ENCODE results near the gene CDR2L. TPM values are rescaled to one million over a fixed set of nuclear protein-coding genes. Genes with fewer than 3 reads are reported as not detected.
A peak's percentile ranks its signal among the peaks of the same experiment; 100 is the strongest.

Gene CDR2L
- polyA plus RNA-seq, 2 of the 4 experiments (the other 2 are of a cell fraction), result 18.5 to 34.0 TPM

GRCh38 chr17:74950207-74950606, 37.2 kb upstream of the CDR2L start:
- FAIRE-seq, result no peak
- DNase-seq (ENCODE audit: low read depth in 1 of 2, low spot score in 1 of 2), result no peak
- CTCF ChIA-PET, result interaction anchor here (1.7 to 42.3 kb wide), 5 partner anchors 7 to 181 kb away, joined by 4 to 1448 read pairs (median 8); partner anchors contain the start of genes CDR2L, HID1, NT5C and OTOP2
- 76% methylated on average over 6 of the region's 8 CpGs for WGBS (ENCODE audit: missing lambda C conversion rate)
- no peak for TF ChIP-seq E2F6 (IDR thresholded peaks at IDR 0.05; ENCODE audit: borderline replicate concordance, low read depth)
- no peak for TF ChIP-seq PHF8 (IDR thresholded peaks at IDR 0.05; ENCODE audit: borderline replicate concordance, low read depth)
- TF ChIP-seq NPAS2 (CRISPR knock-in tag; IDR thresholded peaks at IDR 0.05; ENCODE audit: borderline replicate concordance), result no peak
- TF ChIP-seq ELK1 (IDR thresholded peaks at IDR 0.05; ENCODE audit: low read depth, low read length), result no peak
- no peak for TF ChIP-seq FOSL2 (IDR thresholded peaks at IDR 0.05)
- no peak for TF ChIP-seq FOSL2 (CRISPR knock-in tag; IDR thresholded peaks at IDR 0.05)
- Histone ChIP-seq H3K4me2 (no peak overlapping the region; the same call in 2 of the 3 replicates), H3K4me1 (peaks cover 26% of the 10 kb centered on the region), H3K4me3 (no peak overlapping the region), H3K27ac (no peak overlapping the region), H3K9me3 (no peaks in the 10 kb centered on the region)
- POLR2A ChIA-PET, result no interaction called here
- peak; percentile 23 to 26; a peak in 3 of 6 replicates for ATAC-seq

- CTCF ChIA-PET, result interaction anchor here (0.6 to 42.3 kb wide), 5 partner anchors 6 to 468 kb away, joined by 3 to 1448 read pairs (median 8); partner anchors contain the start of genes CDR2L, HID1, OTOP2 and OTOP3
These were observed 36.4 kb upstream of the CDR2L start for GRCh38 chr17:74951065-74951464.

GRCh38 chr17:74951680-74952421, 35.6 kb upstream of the CDR2L start:
- Histone ChIP-seq H3K27ac (no peak overlapping the region), H3K4me2 (no peak overlapping the region), H3K9me3 (no peaks in the 10 kb centered on the region), H3K4me1 (peaks cover 26% of the 10 kb centered on the region), H3K4me3 (no peak overlapping the region)
- 90% methylated on average over 25 of the region's 32 CpGs for WGBS (ENCODE audit: missing lambda C conversion rate)
- DNase-seq (ENCODE audit: low read depth in 1 of 2, low spot score in 1 of 2) (no peak), FAIRE-seq (no peak), ATAC-seq (no peak)
- POLR2A ChIA-PET, result interaction anchor here (1.0 kb wide), 1 partner anchor 83 kb away, joined by 3 read pairs; no protein-coding TSS in a partner anchor
- CTCF ChIA-PET, result interaction anchor here (0.6 to 42.3 kb wide), 6 partner anchors 5 to 467 kb away, joined by 3 to 1448 read pairs (median 6); partner anchors contain the start of genes CDR2L, HID1, OTOP2 and OTOP3
- TF ChIP-seq PBX3 (IDR thresholded peaks at IDR 0.05), result no peak
- TF ChIP-seq E2F6 (IDR thresholded peaks at IDR 0.05; ENCODE audit: borderline replicate concordance, low read depth), result no peak
- no peak for TF ChIP-seq HOXB13 (CRISPR knock-in tag; IDR thresholded peaks at IDR 0.05; ENCODE audit: low read depth)
- TF ChIP-seq FOSL2 (IDR thresholded peaks at IDR 0.05), result no peak
- no peak for TF ChIP-seq FOSL2 (CRISPR knock-in tag; IDR thresholded peaks at IDR 0.05)
- TF ChIP-seq KDM1A (IDR thresholded peaks at IDR 0.05; ENCODE audit: low read depth), result no peak
- no peak for TF ChIP-seq HDAC2 (IDR thresholded peaks at IDR 0.05)
- TF ChIP-seq RCOR1 (IDR thresholded peaks at IDR 0.05; ENCODE audit: low read depth, low read length), result no peak
- no peak for TF ChIP-seq FOSB (CRISPR knock-in tag; IDR thresholded peaks at IDR 0.05)
- TF ChIP-seq JUN (IDR thresholded peaks at IDR 0.05), result no peak
- TF ChIP-seq BCL3 (IDR thresholded peaks at IDR 0.05), result no peak
- TF ChIP-seq CBX2 (IDR thresholded peaks at IDR 0.05; ENCODE audit: borderline replicate concordance, low read depth), result no peak

More at GRCh38 chr17:74951065-74951464, 36.4 kb upstream of the CDR2L start:
- WGBS (ENCODE audit: missing lambda C conversion rate), result 50% methylated on average over 3 of the region's 3 CpGs
- DNase-seq (ENCODE audit: low read depth in 1 of 2, low spot score in 1 of 2) (no peak), ATAC-seq (no peak), FAIRE-seq (no peak)
- no peak for TF ChIP-seq GATA3 (IDR thresholded peaks at IDR 0.05; ENCODE audit: borderline replicate concordance)
- TF ChIP-seq CTCF (IDR thresholded peaks at IDR 0.05), result no peak
- TF ChIP-seq RFX5 (IDR thresholded peaks at IDR 0.05), result no peak
- no peak for TF ChIP-seq HOXB13 (CRISPR knock-in tag; IDR thresholded peaks at IDR 0.05; ENCODE audit: low read depth)
- no peak for TF ChIP-seq HOXB5 (CRISPR knock-in tag; IDR thresholded peaks at IDR 0.05)
- no peak for TF ChIP-seq MAX (IDR thresholded peaks at IDR 0.05)
- TF ChIP-seq HOXA7 (CRISPR knock-in tag; IDR thresholded peaks at IDR 0.05), result no peak
- POLR2A ChIA-PET, result interaction anchor here (1.0 kb wide), 1 partner anchor 84 kb away, joined by 3 read pairs; no protein-coding TSS in a partner anchor
- H3K4me1 ChIP-seq, result peaks cover 26% of the 10 kb centered on the region
- H3K27ac ChIP-seq, result no peak overlapping the region
- H3K9me3 ChIP-seq, result no peaks in the 10 kb centered on the region
- no peak overlapping the region for H3K4me3 ChIP-seq
- no peak overlapping the region for H3K4me2 ChIP-seq

All from A549 (cell line).